Measurements from ENCODE around the gene ADAM12. TPM values are rescaled to one million over a fixed set of nuclear protein-coding genes. Genes with fewer than 3 reads are reported as not detected.
"Not testable (repeated sequence)": the region's sequence is repeated elsewhere in the genome, so short reads cannot be mapped to it uniquely, and the experiment has no call there.

Gene ADAM12
- total RNA-seq, 1 experiment from 2014 or later: not detected

DNA sequence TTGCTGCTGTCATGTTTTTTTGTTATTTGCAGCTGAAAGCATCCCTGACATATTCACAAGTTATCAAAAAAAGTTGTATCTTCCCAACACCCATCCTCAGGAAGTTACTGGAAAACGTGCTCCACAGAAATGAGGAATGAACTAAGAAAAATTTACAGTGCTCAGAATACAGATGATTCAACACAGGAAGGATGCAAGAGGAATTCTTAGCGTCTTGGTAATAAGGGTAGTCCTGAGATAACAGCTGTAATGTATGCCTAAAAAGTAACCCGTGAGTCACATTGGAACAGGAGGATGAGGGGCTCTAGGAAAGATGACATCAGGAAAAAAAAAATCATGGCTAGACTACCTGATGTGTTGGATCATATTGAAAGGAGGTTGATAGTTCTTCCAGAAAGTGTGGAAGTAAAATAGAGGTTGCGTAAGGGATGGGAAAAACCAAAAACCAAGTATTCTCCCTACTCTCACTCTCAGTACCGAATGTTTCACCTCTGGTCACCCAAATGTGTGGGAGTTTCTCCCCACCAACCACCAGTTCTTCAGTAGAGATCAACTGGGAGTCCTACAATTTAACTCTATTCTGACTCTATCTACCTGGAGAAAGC is 3.9 kb downstream of the ADAM12 start:
- Mint-ChIP-seq H3K4me1 (ENCODE audit: low read depth, unreplicated experiment) (no peaks in the 10 kb centered on the region), H3K9me3 (ENCODE audit: low read depth, unreplicated experiment) (peaks cover 5% of the 10 kb centered on the region), H3K27ac (ENCODE audit: unreplicated experiment) (no peak overlapping the region), H3K4me3 (ENCODE audit: low read depth, unreplicated experiment) (no peak overlapping the region), H3K36me3 (ENCODE audit: insufficient read depth, unreplicated experiment) (peaks cover 4% of the 10 kb centered on the region), H3K27me3 (ENCODE audit: unreplicated experiment) (peaks cover 30% of the 10 kb centered on the region)
- BruUV-seq (replicated peaks): no TSS peak
- CTCF ChIA-PET: no interaction called here
- no peak for DNase-seq
- TF ChIP-seq, protein P1, sequence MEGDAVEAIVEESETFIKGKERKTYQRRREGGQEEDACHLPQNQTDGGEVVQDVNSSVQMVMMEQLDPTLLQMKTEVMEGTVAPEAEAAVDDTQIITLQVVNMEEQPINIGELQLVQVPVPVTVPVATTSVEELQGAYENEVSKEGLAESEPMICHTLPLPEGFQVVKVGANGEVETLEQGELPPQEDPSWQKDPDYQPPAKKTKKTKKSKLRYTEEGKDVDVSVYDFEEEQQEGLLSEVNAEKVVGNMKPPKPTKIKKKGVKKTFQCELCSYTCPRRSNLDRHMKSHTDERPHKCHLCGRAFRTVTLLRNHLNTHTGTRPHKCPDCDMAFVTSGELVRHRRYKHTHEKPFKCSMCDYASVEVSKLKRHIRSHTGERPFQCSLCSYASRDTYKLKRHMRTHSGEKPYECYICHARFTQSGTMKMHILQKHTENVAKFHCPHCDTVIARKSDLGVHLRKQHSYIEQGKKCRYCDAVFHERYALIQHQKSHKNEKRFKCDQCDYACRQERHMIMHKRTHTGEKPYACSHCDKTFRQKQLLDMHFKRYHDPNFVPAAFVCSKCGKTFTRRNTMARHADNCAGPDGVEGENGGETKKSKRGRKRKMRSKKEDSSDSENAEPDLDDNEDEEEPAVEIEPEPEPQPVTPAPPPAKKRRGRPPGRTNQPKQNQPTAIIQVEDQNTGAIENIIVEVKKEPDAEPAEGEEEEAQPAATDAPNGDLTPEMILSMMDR (IDR thresholded peaks at IDR 0.05; ENCODE audit: unreplicated experiment): no peak
- intact Hi-C loops (cut with micrococcal nuclease; ENCODE audit: unreplicated experiment): no loop called here

DNA sequence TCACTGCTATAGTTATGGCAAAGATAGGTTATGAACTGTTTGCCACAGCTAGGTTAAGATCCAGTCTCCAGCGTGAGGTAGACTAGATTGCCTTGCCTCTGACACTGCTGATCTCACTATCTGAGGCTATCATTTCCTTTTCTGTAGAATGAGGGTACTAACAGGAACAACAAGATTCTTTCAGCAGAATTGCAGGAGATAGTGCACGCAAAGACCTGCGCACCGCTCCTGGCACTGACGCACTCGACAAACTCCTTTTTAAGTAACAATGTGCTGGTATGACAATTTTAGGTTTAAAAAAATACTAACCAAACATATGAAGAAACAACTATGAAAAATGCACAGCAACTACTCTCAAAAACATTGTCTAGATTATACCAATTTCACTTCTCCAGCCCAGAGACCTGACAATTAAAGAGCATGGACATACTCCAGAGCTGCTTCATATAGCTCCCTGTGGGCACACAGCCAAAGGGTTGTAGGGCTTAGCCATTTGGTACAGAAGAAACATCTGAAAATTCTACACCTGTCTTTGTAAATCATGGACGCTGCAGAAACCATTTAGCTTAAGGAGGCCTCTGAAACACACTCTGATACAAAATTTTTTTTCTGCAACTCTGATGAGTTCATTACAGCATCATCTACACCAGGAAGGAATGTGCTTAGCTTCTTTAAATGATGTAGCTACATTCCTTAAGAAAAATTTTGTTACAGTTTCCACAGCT is 7.8 kb downstream of the ADAM12 start:
- CTCF ChIA-PET: no interaction called here
- intact Hi-C loops (cut with micrococcal nuclease; ENCODE audit: unreplicated experiment): no loop called here
- Mint-ChIP-seq H3K4me1 (ENCODE audit: low read depth, unreplicated experiment) (no peaks in the 10 kb centered on the region), H3K9me3 (ENCODE audit: low read depth, unreplicated experiment) (no peaks in the 10 kb centered on the region), H3K27ac (ENCODE audit: unreplicated experiment) (no peak overlapping the region), H3K27me3 (ENCODE audit: unreplicated experiment) (peaks cover 7% of the 10 kb centered on the region), H3K4me3 (ENCODE audit: low read depth, unreplicated experiment) (no peak overlapping the region), H3K36me3 (ENCODE audit: insufficient read depth, unreplicated experiment) (no peaks in the 10 kb centered on the region)
- DNase-seq: no peak
- BruUV-seq (replicated peaks): no TSS peak
- TF ChIP-seq, protein P1 (IDR thresholded peaks at IDR 0.05; ENCODE audit: unreplicated experiment): no peak

DNA sequence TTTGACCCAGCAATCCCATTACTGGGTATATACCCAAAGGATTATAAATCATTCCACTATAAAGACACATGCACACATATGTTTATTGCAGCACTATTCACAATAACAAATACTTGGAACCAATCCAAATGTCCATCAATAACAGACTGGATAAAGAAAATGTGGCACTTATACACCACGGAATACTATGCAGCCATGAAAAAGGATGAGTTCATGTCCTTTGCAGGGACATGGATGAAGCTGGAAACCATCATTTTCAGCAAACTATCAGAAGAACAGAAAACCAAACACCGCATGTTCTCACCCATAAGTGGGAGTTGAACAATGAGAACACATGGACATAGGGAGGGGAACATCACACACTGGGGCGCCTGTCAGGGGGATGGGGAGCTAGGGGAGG is 9.1 kb downstream of the ADAM12 start:
- H3K9me3 Mint-ChIP-seq (ENCODE audit: low read depth, unreplicated experiment); H3K36me3 Mint-ChIP-seq (ENCODE audit: insufficient read depth, unreplicated experiment); CTCF ChIA-PET; DNase-seq; H3K27ac Mint-ChIP-seq (ENCODE audit: unreplicated experiment); H3K27me3 Mint-ChIP-seq (ENCODE audit: unreplicated experiment); intact Hi-C loops (cut with micrococcal nuclease; ENCODE audit: unreplicated experiment); BruUV-seq (replicated peaks); H3K4me1 Mint-ChIP-seq (ENCODE audit: low read depth, unreplicated experiment); H3K4me3 Mint-ChIP-seq (ENCODE audit: low read depth, unreplicated experiment): not testable (repeated sequence)

DNA sequence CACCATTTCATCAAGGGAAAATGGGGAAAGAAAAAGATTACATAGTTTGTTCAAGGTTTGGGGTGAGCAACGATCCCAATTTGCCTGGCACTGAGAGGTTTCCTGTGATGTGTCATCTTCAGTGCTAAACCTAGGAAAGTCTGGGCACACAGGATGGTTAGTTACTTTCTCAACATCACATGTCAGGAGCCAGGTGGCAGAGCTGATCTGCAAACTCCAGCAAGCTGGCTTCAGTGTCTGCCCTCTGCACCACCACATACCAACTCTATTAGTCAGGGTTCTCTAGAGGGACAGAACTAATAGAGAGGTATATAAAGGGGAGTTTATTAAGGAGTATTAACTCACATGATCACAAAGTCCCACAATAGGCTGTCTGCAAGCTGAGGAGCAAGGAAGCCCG is 11.3 kb downstream of the ADAM12 start:
- CTCF ChIA-PET: no interaction called here
- H3K27me3 Mint-ChIP-seq (ENCODE audit: unreplicated experiment): no peaks in the 10 kb centered on the region
- H3K4me1 Mint-ChIP-seq (ENCODE audit: low read depth, unreplicated experiment): no peaks in the 10 kb centered on the region
- H3K27ac Mint-ChIP-seq (ENCODE audit: unreplicated experiment): no peak overlapping the region
- TF ChIP-seq, protein P1 (IDR thresholded peaks at IDR 0.05; ENCODE audit: unreplicated experiment): no peak
- no peak overlapping the region for H3K4me3 Mint-ChIP-seq (ENCODE audit: low read depth, unreplicated experiment)
- H3K9me3 Mint-ChIP-seq (ENCODE audit: low read depth, unreplicated experiment): no peaks in the 10 kb centered on the region
- no peak for DNase-seq
- intact Hi-C loops (cut with micrococcal nuclease; ENCODE audit: unreplicated experiment): no loop called here
- BruUV-seq (replicated peaks): no TSS peak
- H3K36me3 Mint-ChIP-seq (ENCODE audit: insufficient read depth, unreplicated experiment): no peaks in the 10 kb centered on the region

DNA sequence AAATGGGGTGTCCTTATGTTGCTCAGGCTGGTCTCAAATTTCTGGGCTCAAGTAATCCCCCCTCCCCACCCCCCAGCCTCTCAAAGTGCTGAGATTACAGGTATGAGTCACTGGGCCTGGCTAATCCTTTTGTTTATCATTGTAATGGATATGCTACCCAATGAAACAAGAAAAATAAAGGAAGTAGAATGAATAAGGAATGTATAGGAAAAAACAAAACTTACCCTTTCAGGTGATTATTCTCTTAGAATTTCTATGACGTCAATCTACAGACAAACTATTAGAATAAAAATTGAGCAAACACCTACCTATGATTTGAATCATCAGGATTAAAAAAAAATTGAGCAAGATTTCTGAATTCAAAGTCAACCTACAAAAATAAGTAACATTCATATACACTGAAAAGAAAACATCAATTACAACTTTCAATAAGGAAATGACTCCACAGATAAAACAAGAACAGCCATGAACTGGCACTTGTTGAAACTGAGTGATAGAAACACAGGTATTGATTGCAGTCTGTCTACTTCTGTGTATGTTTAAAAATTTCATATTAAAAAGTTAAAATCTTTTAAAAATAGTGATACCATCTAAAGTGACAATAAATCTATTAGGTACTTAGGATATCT is 12.2 kb downstream of the ADAM12 start:
- no TSS peak for BruUV-seq (replicated peaks)
- H3K9me3 Mint-ChIP-seq (ENCODE audit: low read depth, unreplicated experiment): no peaks in the 10 kb centered on the region
- H3K27ac Mint-ChIP-seq (ENCODE audit: unreplicated experiment): no peak overlapping the region
- intact Hi-C loops (cut with micrococcal nuclease; ENCODE audit: unreplicated experiment): no loop called here
- H3K4me3 Mint-ChIP-seq (ENCODE audit: low read depth, unreplicated experiment): no peak overlapping the region
- DNase-seq: no peak
- CTCF ChIA-PET: no interaction called here
- no peaks in the 10 kb centered on the region for H3K27me3 Mint-ChIP-seq (ENCODE audit: unreplicated experiment)
- no peaks in the 10 kb centered on the region for H3K36me3 Mint-ChIP-seq (ENCODE audit: insufficient read depth, unreplicated experiment)
- TF ChIP-seq, protein P1 (IDR thresholded peaks at IDR 0.05; ENCODE audit: unreplicated experiment): no peak
- H3K4me1 Mint-ChIP-seq (ENCODE audit: low read depth, unreplicated experiment): no peaks in the 10 kb centered on the region

Data from Calu3 (cell line).